ENCODE data around the gene LUZP1.

GRCh38 chr1:23187637-23188036, 19.0 kb upstream of the LUZP1 start:
- TF ChIP-seq CTCF (IDR thresholded peaks at IDR 0.05) (no peak), POLR2A (IDR thresholded peaks at IDR 0.05) (no peak), POLR2AphosphoS5 (IDR thresholded peaks at IDR 0.05) (no peak)

All from suprapubic skin (tissue), 4 donors.